HCT116 (cell line): Measurements from ENCODE around the gene COL26A1. TPM values are rescaled to one million over a fixed set of nuclear protein-coding genes. Genes with fewer than 3 reads are reported as not detected.

Source experiments
- ATAC-seq: fragments of 200-7000 bp; cut with Tn5 transposase; 2 replicates; pipeline ENCODE4 v1.9.1; 2020; ENCODE audit warnings: mild to moderate bottlenecking, moderate library complexity
- BruUV-seq: library from RNA; stranded (reverse); fragments of 400-500 nt; replicated peaks from 2 replicates; lab custom pipeline; 2021; lab: Mats Ljungman, UMichigan
- CTCF ChIA-PET: fragments of 300-600 bp; sonication (Branson Sonifier 250); formaldehyde crosslinking; loops from one replicate; lab custom pipeline; 2021; ENCODE audit warnings: antibody characterized with exemption; lab: Charles Lee
- POLR2A ChIA-PET: fragments of 300-600, 350-600 bp; sonication (Branson Sonifier 250); formaldehyde crosslinking; loops from one replicate; lab custom pipeline; 2021; ENCODE audit warnings: antibody characterized with exemption; lab: Charles Lee
- RAD21 ChIA-PET, 2 experiments: fragments of 300-600 bp; sonication (Branson Sonifier 250); formaldehyde crosslinking; loops; one replicate each; lab custom pipeline; 2023; ENCODE audit warnings: low total read pairs in 2 of 2; ENCODE audit not compliant: uncharacterized antibody in 2 of 2, unreplicated experiment in 2 of 2, low non-redundant PET in 1 of 2; lab: Charles Lee
- DNase-seq: peaks from one replicate; pipeline ENCODE4 v3.0.0-alpha.2; 2010; ENCODE audit warnings: low read depth, low spot score
- H2AFZ ChIP-seq: fragments of 200-600 bp; shearing (Covaris generic), sonication (generic); 2 replicates; pipeline ENCODE4 v1.6.1; 2017; ENCODE audit warnings: low read depth, mixed run types, mixed read lengths, antibody characterized with exemption, low read length; ENCODE audit not compliant: poor library complexity, severe bottlenecking
- H3K27ac ChIP-seq: 2 replicates; pipeline ENCODE4 v1.5.1; 2012; ENCODE audit warnings: low read depth, low read length
- H3K27me3 ChIP-seq: fragments of 200-600 bp; sonication (generic); 2 replicates; pipeline ENCODE4 v1.6.1; 2016; ENCODE audit warnings: mixed run types, low read length, mixed read lengths; ENCODE audit not compliant: insufficient read depth
- H3K36me3 ChIP-seq, 2 experiments: fragments of 200-500 bp in 1 of 2; fragments of 200-600 bp in 1 of 2; sonication (Bioruptor generic) in 1 of 2; sonication (generic) in 1 of 2; 2 replicates each; pipeline versions ENCODE4 v1.5.1 to v1.6.1; 2014 to 2016; ENCODE audit warnings: low read length in 2 of 2, inconsistent platforms in 1 of 2, mixed read lengths in 1 of 2, mixed run types in 1 of 2; ENCODE audit not compliant: insufficient read depth in 2 of 2, control insufficient read depth in 1 of 2
- H3K4me1 ChIP-seq, 2 experiments: fragments of 200-600 bp in 1 of 2; sonication (generic) in 1 of 2; 2 replicates each; pipeline versions ENCODE4 v1.5.1 to v1.6.1; 2012 to 2017; ENCODE audit warnings: low read length in 2 of 2, inconsistent platforms in 1 of 2, mild to moderate bottlenecking in 1 of 2, mixed read lengths in 1 of 2, mixed run types in 1 of 2, moderate library complexity in 1 of 2; ENCODE audit not compliant: insufficient read depth in 2 of 2, control insufficient read depth in 1 of 2
- H3K4me2 ChIP-seq: fragments of 200-600 bp; sonication (generic); 2 replicates; pipeline ENCODE4 v1.6.1; 2017; ENCODE audit warnings: mixed run types, low read length, mixed read lengths
- H3K4me3 ChIP-seq, 2 experiments: fragments of 200-600 bp in 1 of 2; sonication (generic) in 1 of 2; replicated peaks in 1 of 2; 2 replicates each; pipeline ENCODE4 v1.5.1; 2011 to 2016; ENCODE audit warnings: low read length in 2 of 2, control low read depth in 1 of 2, low read depth in 1 of 2, mild to moderate bottlenecking in 1 of 2, mixed read lengths in 1 of 2, mixed run types in 1 of 2
- H3K79me2 ChIP-seq: fragments of 200-600 bp; sonication (generic); 2 replicates; pipeline ENCODE4 v1.6.1; 2017; ENCODE audit warnings: mild to moderate bottlenecking, mixed run types, low read length, moderate library complexity, mixed read lengths; ENCODE audit not compliant: insufficient read depth
- H3K9ac ChIP-seq: fragments of 200-600 bp; sonication (generic); 2 replicates; pipeline ENCODE4 v1.6.1; 2016; ENCODE audit warnings: low read length, mixed read lengths
- H3K9me2 ChIP-seq: fragments of 200-600 bp; sonication (generic), shearing (Covaris generic); 2 replicates; pipeline ENCODE4 v1.6.1; 2017; ENCODE audit warnings: mixed run types, mild to moderate bottlenecking, moderate library complexity; ENCODE audit not compliant: insufficient read depth
- H3K9me3 ChIP-seq, 2 experiments: fragments of 200-500 bp in 1 of 2; fragments of 200-600 bp in 1 of 2; sonication (Bioruptor generic) in 1 of 2; sonication (generic) in 1 of 2; 2 replicates each; pipeline ENCODE4 v1.6.1; 2014 to 2017; ENCODE audit warnings: low read length in 2 of 2, mixed read lengths in 2 of 2, inconsistent platforms in 1 of 2, low read depth in 1 of 2, mild to moderate bottlenecking in 1 of 2, mixed run types in 1 of 2, moderate library complexity in 1 of 2; ENCODE audit not compliant: control insufficient read depth in 1 of 2, insufficient read depth in 1 of 2
- H4K20me1 ChIP-seq: fragments of 200-600 bp; sonication (generic), shearing (Covaris generic); 2 replicates; pipeline ENCODE4 v1.6.1; 2017; ENCODE audit warnings: mixed run types, mild to moderate bottlenecking, moderate library complexity; ENCODE audit not compliant: insufficient read depth
- CBX3 ChIP-seq: IDR thresholded peaks from 2 replicates; pipeline ENCODE4 v1.6.1; 2012; ENCODE audit warnings: low read depth
- CEBPB ChIP-seq: IDR thresholded peaks from 2 replicates; pipeline ENCODE4 v1.6.1; 2012; ENCODE audit warnings: low read depth
- EGR1 ChIP-seq: IDR thresholded peaks from 2 replicates; pipeline ENCODE4 v1.6.1; 2012; ENCODE audit warnings: low read depth
- EZH2 ChIP-seq: fragments of 200-600 bp; sonication (generic); IDR thresholded peaks from 2 replicates; pipeline ENCODE4 v1.6.1; 2017; ENCODE audit warnings: antibody characterized with exemption, mixed run types
- EZH2phosphoT487 ChIP-seq: fragments of 200-600 bp; IDR thresholded peaks from 2 replicates; pipeline ENCODE4 v1.6.1; 2018; ENCODE audit warnings: antibody characterized with exemption, borderline replicate concordance
- FOSL1 ChIP-seq: IDR thresholded peaks from 2 replicates; pipeline ENCODE4 v1.6.1; 2012; ENCODE audit warnings: low read depth
- JUND ChIP-seq: IDR thresholded peaks from 2 replicates; pipeline ENCODE4 v1.6.1; 2012
- POLR2A ChIP-seq: IDR thresholded peaks from 2 replicates; pipeline ENCODE4 v1.7.0; 2011; ENCODE audit warnings: borderline replicate concordance; ENCODE audit not compliant: insufficient read depth, insufficient read length; ENCODE audit errors: extremely low read depth
- POLR2AphosphoS5 ChIP-seq: IDR thresholded peaks from 2 replicates; pipeline ENCODE4 v1.6.1; 2011; ENCODE audit warnings: mild to moderate bottlenecking, low read depth, low read length, moderate library complexity
- RAD21 ChIP-seq: IDR thresholded peaks from 2 replicates; pipeline ENCODE4 v1.6.1; 2012; ENCODE audit warnings: low read depth, mild to moderate bottlenecking
- SIN3A ChIP-seq: IDR thresholded peaks from 2 replicates; pipeline ENCODE4 v1.6.1; 2012; ENCODE audit warnings: low read depth
- TCF7L2 ChIP-seq: IDR thresholded peaks from 2 replicates; pipeline ENCODE4 v1.7.0; 2011; ENCODE audit warnings: borderline replicate concordance, inconsistent platforms; ENCODE audit not compliant: insufficient read depth, insufficient read length; ENCODE audit errors: extremely low read depth
- YY1 ChIP-seq: IDR thresholded peaks from 2 replicates; pipeline ENCODE4 v1.6.1; 2011; ENCODE audit warnings: low read length, low read depth, moderate library complexity, mild to moderate bottlenecking; ENCODE audit not compliant: insufficient replicate concordance; ENCODE audit errors: extremely low read depth
- ZFX ChIP-seq: fragments of 450-650 bp; IDR thresholded peaks from 2 replicates; pipeline ENCODE4 v1.6.1; 2017
- intact Hi-C: fragments of 100-400 bp; cut with micrococcal nuclease; formaldehyde crosslinking; loops from 2 replicates; pipeline ENCODE4 v1.10.0; 2022
- total RNA-seq: library from RNA; stranded (reverse); gene quantifications from one replicate; pipeline ENCODE4 v1.2.1, GENCODE V29; 2021; ENCODE audit not compliant: unreplicated experiment
- TF ChIP-seq, protein P1 (sequence below): IDR thresholded peaks from 2 replicates; pipeline ENCODE4 v1.6.1; 2012
- TF ChIP-seq, protein P2 (sequence below), 3 experiments: fragments of 200-600 bp in 1 of 3; sonication (generic) in 1 of 3; IDR thresholded peaks in 2 of 3; conservative IDR thresholded peaks in 1 of 3; 2 replicates each; pipeline ENCODE4 v1.5.1; 2012 to 2017; ENCODE audit warnings: low read depth in 2 of 3, low read length in 2 of 3, antibody characterized with exemption in 1 of 3, borderline replicate concordance in 1 of 3, control low read depth in 1 of 3, mild to moderate bottlenecking in 1 of 3, mixed read lengths in 1 of 3, mixed run types in 1 of 3, moderate library complexity in 1 of 3; ENCODE audit not compliant: insufficient read depth in 1 of 3

COL26A1 gene
- total RNA-seq, 1 experiment from 2014 or later = 0.27 TPM

DNA sequence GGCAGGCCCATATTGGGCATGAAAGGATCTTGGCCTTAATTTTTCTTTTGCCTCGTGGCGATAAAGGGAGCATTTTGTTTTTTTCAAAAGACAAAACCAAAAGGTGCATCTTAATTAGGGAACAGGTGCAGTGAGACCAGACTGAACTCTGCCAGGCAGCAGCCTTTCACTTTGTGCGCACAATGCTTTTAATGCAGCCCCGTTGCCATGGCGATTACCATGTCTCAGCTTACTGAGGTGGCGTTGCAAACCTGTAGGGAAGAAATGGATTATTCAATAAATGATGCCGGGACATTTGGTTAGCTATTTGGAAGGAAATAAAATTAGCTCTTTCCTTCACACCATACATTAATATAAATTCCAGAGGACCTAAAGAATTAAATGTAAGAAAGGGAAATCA lies 204.6 kb downstream of the COL26A1 start:
- no peak for TF ChIP-seq TCF7L2
- no peak for TF ChIP-seq CEBPB
- no peak for TF ChIP-seq CBX3
- no peak for TF ChIP-seq YY1
- no peak for TF ChIP-seq FOSL1
- TF ChIP-seq ZFX = no peak
- no peak for TF ChIP-seq EGR1
- no peak for TF ChIP-seq POLR2AphosphoS5
- TF ChIP-seq RAD21 = no peak
- TF ChIP-seq, protein P1, sequence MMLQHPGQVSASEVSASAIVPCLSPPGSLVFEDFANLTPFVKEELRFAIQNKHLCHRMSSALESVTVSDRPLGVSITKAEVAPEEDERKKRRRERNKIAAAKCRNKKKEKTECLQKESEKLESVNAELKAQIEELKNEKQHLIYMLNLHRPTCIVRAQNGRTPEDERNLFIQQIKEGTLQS = no peak
- no peak for TF ChIP-seq SIN3A
- TF ChIP-seq, protein P2, sequence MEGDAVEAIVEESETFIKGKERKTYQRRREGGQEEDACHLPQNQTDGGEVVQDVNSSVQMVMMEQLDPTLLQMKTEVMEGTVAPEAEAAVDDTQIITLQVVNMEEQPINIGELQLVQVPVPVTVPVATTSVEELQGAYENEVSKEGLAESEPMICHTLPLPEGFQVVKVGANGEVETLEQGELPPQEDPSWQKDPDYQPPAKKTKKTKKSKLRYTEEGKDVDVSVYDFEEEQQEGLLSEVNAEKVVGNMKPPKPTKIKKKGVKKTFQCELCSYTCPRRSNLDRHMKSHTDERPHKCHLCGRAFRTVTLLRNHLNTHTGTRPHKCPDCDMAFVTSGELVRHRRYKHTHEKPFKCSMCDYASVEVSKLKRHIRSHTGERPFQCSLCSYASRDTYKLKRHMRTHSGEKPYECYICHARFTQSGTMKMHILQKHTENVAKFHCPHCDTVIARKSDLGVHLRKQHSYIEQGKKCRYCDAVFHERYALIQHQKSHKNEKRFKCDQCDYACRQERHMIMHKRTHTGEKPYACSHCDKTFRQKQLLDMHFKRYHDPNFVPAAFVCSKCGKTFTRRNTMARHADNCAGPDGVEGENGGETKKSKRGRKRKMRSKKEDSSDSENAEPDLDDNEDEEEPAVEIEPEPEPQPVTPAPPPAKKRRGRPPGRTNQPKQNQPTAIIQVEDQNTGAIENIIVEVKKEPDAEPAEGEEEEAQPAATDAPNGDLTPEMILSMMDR (IDR thresholded peaks at IDR 0.05 in 2 of 3, conservative IDR thresholded peaks at IDR 0.05 in 1 of 3; ENCODE audit: borderline replicate concordance in 1 of 3, insufficient read depth in 1 of 3, low read depth in 2 of 3, low read length in 2 of 3) = no peak
- no peak for TF ChIP-seq EZH2
- no peak for TF ChIP-seq POLR2A
- no peak for TF ChIP-seq EZH2phosphoT487
- no peak for TF ChIP-seq JUND
- Histone ChIP-seq H3K9me2 (no peaks in the 10 kb centered on the region), H2AFZ (no peak overlapping the region), H3K4me2 (no peak overlapping the region), H3K4me3 (no peak overlapping the region), H3K4me1 (peaks cover 16 to 21% of the 10 kb centered on the region in 2 experiments; a peak in 3 of 4 replicates), H3K27me3 (no peaks in the 10 kb centered on the region), H3K27ac (no peak overlapping the region), H3K9ac (no peak overlapping the region), H3K9me3 (no peaks in the 10 kb centered on the region), H3K79me2 (no peaks in the 10 kb centered on the region), H4K20me1 (no peaks in the 10 kb centered on the region), H3K36me3 (no peaks in the 10 kb centered on the region)
- RAD21 ChIA-PET = no interaction called here
- CTCF ChIA-PET = no interaction called here
- no peak for ATAC-seq
- no TSS peak for BruUV-seq
- no peak for DNase-seq
- POLR2A ChIA-PET = no interaction called here
- intact Hi-C loops = no loop called here
